HEK293 (cell line): Measurements from ENCODE around the gene PLXND1.

ENCODE experiments used
- CTCF ChIA-PET: fragments of 350-600 bp; formaldehyde crosslinking; extraction: SDS; loops from one replicate; lab custom pipeline; 2021; ENCODE audit warnings: antibody characterized with exemption; lab: Yijun Ruan, JAX
- POLR2A ChIA-PET: fragments of 300-600 bp; formaldehyde crosslinking; extraction: SDS; loops from one replicate; lab custom pipeline; 2020; ENCODE audit warnings: antibody characterized with exemption, inconsistent platforms; lab: Yijun Ruan, JAX
- H3K27ac ChIP-seq: fragments of 200-500 bp; sonication (Bioruptor generic); 2 replicates; pipeline ENCODE4 v1.5.1; 2014; ENCODE audit warnings: low read depth, low read length, control low read depth, inconsistent platforms; ENCODE audit errors: extremely low read depth
- H3K36me3 ChIP-seq, 2 experiments: fragments of 200-500 bp in 1 of 2; sonication (Bioruptor generic) in 1 of 2; 1 replicate in 1 of 2; 2 replicates in 1 of 2; pipeline ENCODE4 v1.5.1; 2014 to 2017; ENCODE audit warnings: inconsistent platforms in 2 of 2, low read length in 2 of 2; ENCODE audit not compliant: control insufficient read depth in 2 of 2, insufficient read depth in 1 of 2
- H3K4me1 ChIP-seq: fragments of 200-500 bp; sonication (Bioruptor generic); 2 replicates; pipeline ENCODE4 v1.5.1; 2014; ENCODE audit warnings: mild to moderate bottlenecking, low read length, inconsistent platforms; ENCODE audit not compliant: control insufficient read depth, insufficient read depth
- H3K4me3 ChIP-seq: 2 replicates; pipeline ENCODE4 v1.5.1; 2011; ENCODE audit warnings: low read depth, mild to moderate bottlenecking, control low read depth, low read length, moderate library complexity
- H3K9me3 ChIP-seq: fragments of 200-500 bp; sonication (Bioruptor generic); 2 replicates; pipeline ENCODE4 v1.5.1; 2014; ENCODE audit warnings: low read depth, low read length, inconsistent platforms; ENCODE audit not compliant: control insufficient read depth, insufficient read depth
- ATF2 ChIP-seq: fragments of 450-650 bp; formaldehyde crosslinking; IDR thresholded peaks from 2 replicates; pipeline ENCODE4 v1.5.1; 2016; ENCODE audit warnings: missing biosample characterization, missing genetic modification characterization, low read depth
- GLI4 ChIP-seq: fragments of 450-650 bp; formaldehyde crosslinking; IDR thresholded peaks from 2 replicates; pipeline ENCODE4 v1.5.1; 2016; ENCODE audit warnings: missing biosample characterization, missing genetic modification characterization
- HOXD13 ChIP-seq: sonication (generic); formaldehyde crosslinking; IDR thresholded peaks from 2 replicates; pipeline ENCODE4 v1.8.0; 2022; ENCODE audit warnings: missing genetic modification reagents, borderline replicate concordance
- PATZ1 ChIP-seq: fragments of 450-650 bp; formaldehyde crosslinking; IDR thresholded peaks from 2 replicates; pipeline ENCODE4 v1.5.1; 2016; ENCODE audit warnings: missing biosample characterization, missing genetic modification characterization
- SP3 ChIP-seq: fragments of 450-650 bp; formaldehyde crosslinking; IDR thresholded peaks from 2 replicates; pipeline ENCODE4 v1.5.1; 2016; ENCODE audit warnings: missing biosample characterization, missing genetic modification characterization
- YY2 ChIP-seq: fragments of 450-650 bp; formaldehyde crosslinking; IDR thresholded peaks from 2 replicates; pipeline ENCODE4 v1.5.1; 2016; ENCODE audit warnings: missing biosample characterization, missing genetic modification characterization
- ZBTB44 ChIP-seq: fragments of 450-650 bp; IDR thresholded peaks from 2 replicates; pipeline ENCODE4 v1.5.1; 2018; ENCODE audit warnings: missing biosample characterization, mild to moderate bottlenecking, missing genetic modification characterization
- ZNF133 ChIP-seq: fragments of 450-650 bp; formaldehyde crosslinking; IDR thresholded peaks from 2 replicates; pipeline ENCODE4 v1.5.1; 2016; ENCODE audit warnings: missing biosample characterization, missing genetic modification characterization
- ZNF280D ChIP-seq: fragments of 450-650 bp; formaldehyde crosslinking; IDR thresholded peaks from 2 replicates; pipeline ENCODE4 v1.5.1; 2016; ENCODE audit warnings: missing biosample characterization, missing genetic modification characterization
- ZNF324 ChIP-seq: fragments of 450-650 bp; formaldehyde crosslinking; IDR thresholded peaks from 2 replicates; pipeline ENCODE4 v1.5.1; 2016; ENCODE audit warnings: missing biosample characterization, missing genetic modification characterization
- ZNF341 ChIP-seq: fragments of 450-650 bp; formaldehyde crosslinking; IDR thresholded peaks from 2 replicates; pipeline ENCODE4; 2016; ENCODE audit warnings: low read depth, missing biosample characterization, missing genetic modification characterization
- ZNF366 ChIP-seq: fragments of 450-650 bp; formaldehyde crosslinking; conservative IDR thresholded peaks from 2 replicates; pipeline ENCODE4 v1.5.1; 2016; ENCODE audit warnings: missing biosample characterization, missing genetic modification characterization
- ZNF416 ChIP-seq: fragments of 450-650 bp; formaldehyde crosslinking; IDR thresholded peaks from 2 replicates; pipeline ENCODE4 v1.5.1; 2016; ENCODE audit warnings: missing biosample characterization, missing genetic modification characterization
- ZNF449 ChIP-seq: fragments of 450-650 bp; formaldehyde crosslinking; IDR thresholded peaks from 2 replicates; pipeline ENCODE4 v1.5.1; 2017; ENCODE audit warnings: missing biosample characterization, mild to moderate bottlenecking, missing genetic modification characterization, moderate library complexity
- ZNF510 ChIP-seq: fragments of 450-650 bp; formaldehyde crosslinking; IDR thresholded peaks from 2 replicates; pipeline ENCODE4 v1.5.1; 2018; ENCODE audit warnings: mild to moderate bottlenecking, missing genetic modification characterization, missing biosample characterization; ENCODE audit not compliant: insufficient replicate concordance
- ZNF513 ChIP-seq: fragments of 450-650 bp; IDR thresholded peaks from 2 replicates; pipeline ENCODE4 v1.5.1; 2018; ENCODE audit warnings: missing biosample characterization, missing genetic modification characterization
- ZNF530 ChIP-seq: fragments of 450-650 bp; formaldehyde crosslinking; IDR thresholded peaks from 2 replicates; pipeline ENCODE4 v1.5.1; 2016; ENCODE audit warnings: low read depth, missing biosample characterization, missing genetic modification characterization
- ZNF549 ChIP-seq: fragments of 450-650 bp; IDR thresholded peaks from 2 replicates; pipeline ENCODE4 v1.5.1; 2018; ENCODE audit warnings: missing biosample characterization, missing genetic modification characterization, mild to moderate bottlenecking, inconsistent platforms, moderate library complexity
- ZNF561 ChIP-seq: fragments of 450-650 bp; IDR thresholded peaks from 2 replicates; pipeline ENCODE4 v1.5.1; 2018; ENCODE audit warnings: missing biosample characterization, missing genetic modification characterization, borderline replicate concordance
- ZNF645 ChIP-seq: fragments of 450-650 bp; formaldehyde crosslinking; IDR thresholded peaks from 2 replicates; pipeline ENCODE4; 2016; ENCODE audit warnings: missing biosample characterization, missing genetic modification characterization
- ZNF777 ChIP-seq: fragments of 450-650 bp; formaldehyde crosslinking; IDR thresholded peaks from 2 replicates; pipeline ENCODE4 v1.5.1; 2017; ENCODE audit warnings: missing biosample characterization, missing genetic modification characterization, borderline replicate concordance
- ZNF785 ChIP-seq: fragments of 450-650 bp; formaldehyde crosslinking; IDR thresholded peaks from 2 replicates; pipeline ENCODE4 v1.5.1; 2016; ENCODE audit warnings: missing biosample characterization, missing genetic modification characterization

Gene PLXND1

GRCh38 chr3:129593595-129594339 is 12.7 kb downstream of the PLXND1 start:
- H3K27ac ChIP-seq = no peak overlapping the region
- no peaks in the 10 kb centered on the region for H3K9me3 ChIP-seq
- ChIA-PET CTCF (interaction anchor here (0.8 kb wide), 1 partner anchor 210 kb away, joined by 3 read pairs; no protein-coding TSS in a partner anchor), POLR2A (no interaction called here)
- peaks cover 4% of the 10 kb centered on the region; the same call in 1 of the 2 replicates for H3K4me1 ChIP-seq
- H3K36me3 ChIP-seq = no peaks in the 10 kb centered on the region
- H3K4me3 ChIP-seq = no peak overlapping the region
- TF ChIP-seq YY2 (tag by site-specific recombination) (no peak), ZNF777 (tag by site-specific recombination) (no peak), ZNF785 (tag by site-specific recombination) (no peak), ATF2 (tag by site-specific recombination) (no peak), ZNF133 (tag by site-specific recombination) (no peak), ZNF510 (tag by site-specific recombination) (no peak), ZNF416 (tag by site-specific recombination) (no peak), SP3 (tag by site-specific recombination) (no peak), ZBTB44 (peak; percentile 39; the same call in 1 of the 2 replicates), HOXD13 (CRISPR knock-in tag) (no peak), GLI4 (tag by site-specific recombination) (no peak), ZNF549 (no peak), ZNF561 (peak; percentile 70; the same call in 1 of the 2 replicates), ZNF280D (tag by site-specific recombination) (no peak), ZNF341 (tag by site-specific recombination) (0 out of 2 replicates have a peak, but pooled peaks have one; percentile 21), ZNF324 (no peak), ZNF366 (tag by site-specific recombination) (0 out of 2 replicates have a peak, but pooled peaks have one; percentile 22), ZNF530 (no peak), PATZ1 (tag by site-specific recombination) (peak; percentile 47), ZNF513 (tag by site-specific recombination) (no peak), ZNF645 (tag by site-specific recombination) (no peak), ZNF449 (tag by site-specific recombination) (peak; percentile 62; the same call in 1 of the 2 replicates)
